GM12878 (cell line): ENCODE data around the gene CRYGA. TPM values are rescaled to one million over a fixed set of nuclear protein-coding genes. Genes with fewer than 3 reads are reported as not detected.

ENCODE experiments used
- ATAC-seq: fragments of 200-7000 bp; cut with Tn5 transposase; 3 replicates; pipeline ENCODE4 v1.9.1; 2020; ENCODE audit warnings: mild to moderate bottlenecking, moderate library complexity
- BruUV-seq: library from RNA; stranded (reverse); fragments of 400-500 nt; replicated peaks from 2 replicates; lab custom pipeline; 2021; lab: Mats Ljungman, UMichigan
- CTCF ChIA-PET: fragments of 300-600 bp; sonication (Branson Sonifier 250); formaldehyde crosslinking; extraction: SDS; loops from one replicate; lab custom pipeline; 2021; ENCODE audit warnings: inconsistent platforms; lab: Yijun Ruan, JAX
- POLR2A ChIA-PET: fragments of 350-600 bp; formaldehyde crosslinking; extraction: SDS; loops from one replicate; lab custom pipeline; 2021; ENCODE audit warnings: inconsistent platforms; lab: Charles Lee
- RAD21 ChIA-PET: fragments of 300-600 bp; sonication (Branson Sonifier 250); formaldehyde crosslinking; loops from one replicate; lab custom pipeline; 2023; ENCODE audit warnings: antibody characterized with exemption; ENCODE audit not compliant: unreplicated experiment; lab: Charles Lee
- SMC1A ChIA-PET: fragments of 300-600 bp; sonication (Branson Sonifier 250); formaldehyde crosslinking; loops from one replicate; lab custom pipeline; 2023; ENCODE audit not compliant: unreplicated experiment, uncharacterized antibody; lab: Charles Lee
- DNase-seq: peaks from one replicate; pipeline ENCODE4 v3.0.0-alpha.2; 2011; ENCODE audit warnings: low read depth, low spot score
- FAIRE-seq: peaks from 3 replicates; lab custom pipeline; 2011; peaks lifted over from hg19 to GRCh38; lab: Jason Lieb, UNC
- H2AFZ ChIP-seq: 2 replicates; pipeline ENCODE4 v1.6.0; 2011; ENCODE audit warnings: low read depth, low read length, control low read depth; ENCODE audit not compliant: control insufficient read depth
- H3K27ac ChIP-seq: 2 replicates; pipeline ENCODE4 v1.5.1; 2011; ENCODE audit warnings: control low read depth; ENCODE audit not compliant: control insufficient read depth, insufficient read depth
- H3K27me3 ChIP-seq, 2 experiments: replicated peaks in 1 of 2; 2 replicates each; pipeline versions ENCODE4 v1.6.0 to v1.6.1; 2011; ENCODE audit warnings: low read length in 1 of 2; ENCODE audit not compliant: control insufficient read depth in 2 of 2, insufficient read depth in 2 of 2
- H3K36me3 ChIP-seq, 2 experiments: 2 replicates each; pipeline ENCODE4 v1.5.1; 2011; ENCODE audit warnings: low read length in 1 of 2; ENCODE audit not compliant: control insufficient read depth in 2 of 2, insufficient read depth in 2 of 2
- H3K4me1 ChIP-seq: 2 replicates; pipeline ENCODE4 v1.6.1; 2011; ENCODE audit warnings: mild to moderate bottlenecking, low read length, moderate library complexity, mixed read lengths; ENCODE audit not compliant: control insufficient read depth, insufficient read depth
- H3K4me2 ChIP-seq: 2 replicates; pipeline ENCODE4 v1.6.0; 2011; ENCODE audit warnings: control low read depth; ENCODE audit not compliant: control insufficient read depth, insufficient read depth
- H3K4me3 ChIP-seq: fragments of 200-600 bp; sonication (generic); 2 replicates; pipeline ENCODE4 v1.5.1; 2016
- H3K79me2 ChIP-seq: 2 replicates; pipeline ENCODE4 v1.6.0; 2011; ENCODE audit warnings: low read length; ENCODE audit not compliant: control insufficient read depth, insufficient read depth
- H3K9ac ChIP-seq: 2 replicates; pipeline ENCODE4 v1.8.0; 2011; ENCODE audit warnings: low read length, control low read depth, mixed read lengths; ENCODE audit not compliant: control insufficient read depth, insufficient read depth
- H3K9me3 ChIP-seq: replicated peaks from 3 replicates; pipeline ENCODE4 v1.5.1; 2011; ENCODE audit warnings: mild to moderate bottlenecking, low read length; ENCODE audit not compliant: control insufficient read depth, insufficient read depth
- H4K20me1 ChIP-seq: 2 replicates; pipeline ENCODE4 v1.6.0; 2011; ENCODE audit not compliant: control insufficient read depth, insufficient read depth
- ATF7 ChIP-seq: fragments of 450-650 bp; IDR thresholded peaks from 2 replicates; pipeline ENCODE4 v1.6.1; 2016; ENCODE audit warnings: low read depth, mild to moderate bottlenecking
- CBFB ChIP-seq: IDR thresholded peaks from 2 replicates; pipeline ENCODE4 v1.6.1; 2016; ENCODE audit warnings: antibody characterized with exemption, low read depth
- ETV6 ChIP-seq, 2 experiments: fragments of 450-650 bp in 1 of 2; IDR thresholded peaks in 1 of 2; conservative IDR thresholded peaks in 1 of 2; 2 replicates each; pipeline ENCODE4 v1.6.1; 2014; ENCODE audit warnings: antibody characterized with exemption in 1 of 2, borderline replicate concordance in 1 of 2, low read depth in 1 of 2, mild to moderate bottlenecking in 1 of 2, moderate library complexity in 1 of 2
- IRF4 ChIP-seq: IDR thresholded peaks from 2 replicates; pipeline ENCODE4 v1.6.1; 2011; ENCODE audit warnings: low read depth, low read length
- LARP7 ChIP-seq: fragments of 450-650 bp; IDR thresholded peaks from 2 replicates; pipeline ENCODE4 v1.6.1; 2017; ENCODE audit warnings: mild to moderate bottlenecking
- RELA ChIP-seq: fragments of 450-650 bp; IDR thresholded peaks from 2 replicates; pipeline ENCODE4 v1.8.0; 2014; ENCODE audit warnings: borderline replicate concordance; ENCODE audit not compliant: partially characterized antibody
- SPI1 ChIP-seq: IDR thresholded peaks from 2 replicates; pipeline ENCODE4 v1.6.1; 2011; ENCODE audit warnings: low read depth, mild to moderate bottlenecking, low read length, moderate library complexity, borderline replicate concordance; ENCODE audit not compliant: insufficient read depth
- ZNF217 ChIP-seq: fragments of 450-650 bp; IDR thresholded peaks from 2 replicates; pipeline ENCODE4 v1.6.1; 2017; ENCODE audit warnings: antibody characterized with exemption, mild to moderate bottlenecking
- ZNF24 ChIP-seq: fragments of 450-650 bp; IDR thresholded peaks from 2 replicates; pipeline ENCODE4 v1.6.1; 2017; ENCODE audit warnings: antibody characterized with exemption, mild to moderate bottlenecking
- WGBS: methylation state at CpG from one replicate; pipeline ENCODE4 v1.1.6; 2016; ENCODE audit warnings: low lambda C conversion rate; ENCODE audit not compliant: insufficient replicate concordance, insufficient coverage; ENCODE audit errors: missing lambda C conversion rate; 5-methylcytosine and 5-hydroxymethylcytosine counted together
- in situ Hi-C: fragments of 300-500 bp; cut with MboI; formaldehyde crosslinking; loops from 9 replicates; pipeline ENCODE4 v1.14.3; 2018; ENCODE audit warnings: mixed read lengths
- intact Hi-C: fragments of 100-400 bp; cut with micrococcal nuclease; formaldehyde crosslinking; loops from one replicate; pipeline ENCODE4 v1.14.2; 2022; ENCODE audit not compliant: unreplicated experiment
- polyA plus RNA-seq, 11 experiments: library from polyadenylated mRNA; depleted of rRNA in 4 of 11; unstranded in 6 of 11; stranded (reverse) in 5 of 11; fragments of >200 nt; fragmentation: Nextera tagmentation in 4 of 11; fragmentation: Illumina TruSeq in 1 of 11; extraction: Ambion mirVana in 4 of 11; extraction: Trizol in 1 of 11; gene quantifications; 1 replicate in 1 of 11; 2 replicates in 10 of 11; pipeline versions ENCODE4 v1.2.1 to v1.2.3, GENCODE V29; 2011 to 2016; ENCODE audit warnings: inconsistent platforms in 2 of 11, missing spikeins in 2 of 11, low read depth in 1 of 11
- total RNA-seq, 4 experiments: library from RNA; depleted of rRNA in 3 of 4; stranded (reverse); fragments of >200 nt in 3 of 4; fragmentation: Illumina TruSeq in 1 of 4; extraction: Trizol in 1 of 4; gene quantifications; 2 replicates each; pipeline versions ENCODE4 v1.2.1 to v1.2.3, GENCODE V29; 2013 to 2021
- TF ChIP-seq, protein P1 (sequence below): fragments of 450-650 bp; formaldehyde crosslinking; IDR thresholded peaks from 2 replicates; pipeline ENCODE4 v1.4.0; 2020; ENCODE audit warnings: mild to moderate bottlenecking, moderate library complexity

CRYGA gene
- total and polyA plus RNA-seq, 10 of the 15 experiments (the other 5 are each of a cell fraction or from before 2014, with no cell fraction given): not detected

DNA sequence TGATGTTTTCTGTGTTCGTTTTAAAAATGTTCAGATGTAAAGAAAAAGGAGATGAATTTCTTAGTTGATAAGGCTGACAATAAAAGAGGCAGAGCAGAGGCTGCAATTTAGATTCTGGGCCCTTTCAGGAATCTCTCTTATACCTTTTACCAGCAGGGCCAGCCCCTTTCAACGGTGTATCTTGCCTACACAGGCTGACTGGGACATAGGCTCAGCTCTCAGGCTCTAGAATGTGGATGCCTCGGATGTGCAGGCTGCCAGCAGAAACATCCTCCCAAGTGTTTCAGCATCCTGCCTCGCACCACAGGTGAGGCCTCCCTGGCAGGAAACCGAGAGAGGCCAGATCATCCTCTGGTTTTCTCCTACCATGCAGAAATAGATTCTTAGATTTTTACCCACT lies 23.1 kb upstream of the CRYGA start:
- no peak overlapping the region for H3K27ac ChIP-seq
- WGBS: 20% methylated on average over 5 of the region's 5 CpGs
- ChIA-PET SMC1A (interaction anchor here (1.5 kb wide), 1 partner anchor 11 kb away, joined by 3 read pairs; no protein-coding TSS in a partner anchor), CTCF (interaction anchor here (0.6 to 3.0 kb wide), 2 partner anchors 11 to 544 kb away, joined by 3 to 18 read pairs; no protein-coding TSS in a partner anchor), RAD21 (no interaction called here), POLR2A (no interaction called here)
- H3K9me3 ChIP-seq: no peaks in the 10 kb centered on the region
- no peaks in the 10 kb centered on the region for H4K20me1 ChIP-seq
- peaks cover 0 to 6% of the 10 kb centered on the region in 2 experiments; a peak in 1 of 4 replicates for H3K27me3 ChIP-seq
- H3K4me2 ChIP-seq: no peak overlapping the region
- no peaks in the 10 kb centered on the region for H3K79me2 ChIP-seq
- H2AFZ ChIP-seq: no peak overlapping the region
- FAIRE-seq (no peak), DNase-seq (no peak), ATAC-seq (no peak)
- TF ChIP-seq RELA: no peak
- no peak for TF ChIP-seq SPI1
- H3K4me3 ChIP-seq: no peak overlapping the region
- in situ Hi-C loops: loop anchor here (25.0 kb wide), 1 partner anchor 1026 kb away; no protein-coding TSS in a partner anchor
- H3K36me3 ChIP-seq: no peaks in the 10 kb centered on the region
- no peak overlapping the region for H3K9ac ChIP-seq
- BruUV-seq: no TSS peak
- no peaks in the 10 kb centered on the region for H3K4me1 ChIP-seq
- intact Hi-C loops: no loop called here

DNA sequence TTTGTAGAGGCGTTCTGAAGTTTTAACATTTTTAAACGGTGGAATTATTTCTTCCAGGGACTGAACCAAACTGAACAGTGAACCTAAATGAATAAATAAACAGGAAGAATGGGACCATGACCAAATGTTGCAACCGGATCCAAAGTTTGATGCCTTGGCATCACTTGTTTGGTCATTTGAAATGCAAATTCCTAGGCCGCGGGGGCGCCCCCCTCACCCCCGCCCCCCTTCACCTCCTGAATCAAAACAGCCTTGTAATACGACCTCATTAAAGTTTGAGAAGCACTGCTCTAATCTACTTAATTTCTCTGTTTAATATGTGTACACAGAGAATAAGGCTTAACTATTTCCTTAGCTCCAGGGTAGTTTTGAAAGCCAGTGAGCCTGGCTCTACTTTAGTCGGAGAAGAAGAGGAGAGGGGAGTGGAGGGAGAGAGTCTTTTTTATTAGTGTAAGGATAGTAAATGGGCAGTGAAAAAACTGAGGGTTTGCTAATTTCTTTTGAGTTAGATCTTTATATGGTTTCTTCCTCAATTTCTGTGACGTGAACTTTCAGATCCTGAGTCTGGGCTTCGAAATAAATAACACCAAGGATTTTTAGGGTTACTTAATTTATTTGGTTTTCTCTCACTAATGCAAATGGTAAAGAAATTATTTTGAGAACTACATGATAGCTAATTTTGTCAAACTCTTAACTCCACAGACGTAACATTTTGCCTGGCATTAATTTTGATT lies 20.8 kb upstream of the CRYGA start:
- ATAC-seq (no peak), DNase-seq (no peak), FAIRE-seq (no peak)
- H3K36me3 ChIP-seq: no peaks in the 10 kb centered on the region
- RAD21 ChIA-PET: no interaction called here
- no peak overlapping the region for H3K4me2 ChIP-seq
- no peaks in the 10 kb centered on the region for H3K9me3 ChIP-seq
- no peak overlapping the region for H3K4me3 ChIP-seq
- WGBS: 13% methylated on average over 12 of the region's 12 CpGs
- no peak overlapping the region for H3K27ac ChIP-seq
- no peak overlapping the region for H3K9ac ChIP-seq
- H4K20me1 ChIP-seq: no peaks in the 10 kb centered on the region
- no TSS peak for BruUV-seq
- POLR2A ChIA-PET: no interaction called here
- peaks cover 0 to 6% of the 10 kb centered on the region in 2 experiments; a peak in 1 of 4 replicates for H3K27me3 ChIP-seq
- CTCF ChIA-PET: interaction anchor here (0.7 to 3.0 kb wide), 2 partner anchors 9 to 1643 kb away, joined by 3 to 18 read pairs; no protein-coding TSS in a partner anchor
- H2AFZ ChIP-seq: no peak overlapping the region
- SMC1A ChIA-PET: interaction anchor here (1.1 kb wide), 1 partner anchor 8 kb away, joined by 3 read pairs; no protein-coding TSS in a partner anchor
- no peaks in the 10 kb centered on the region for H3K4me1 ChIP-seq
- no peaks in the 10 kb centered on the region for H3K79me2 ChIP-seq
- intact Hi-C loops (no loop called here), in situ Hi-C loops (loop anchor here (25.0 kb wide), 1 partner anchor 1028 kb away; no protein-coding TSS in a partner anchor)
- TF ChIP-seq ZNF217: no peak
- TF ChIP-seq CBFB: no peak
- no peak for TF ChIP-seq ATF7
- TF ChIP-seq IRF4: no peak
- TF ChIP-seq ZNF24: no peak
- no peak for TF ChIP-seq ETV6 (conservative IDR thresholded peaks at IDR 0.05 in 1 of 2, IDR thresholded peaks at IDR 0.05 in 1 of 2; ENCODE audit: borderline replicate concordance in 1 of 2, low read depth in 1 of 2)
- TF ChIP-seq, protein P1, sequence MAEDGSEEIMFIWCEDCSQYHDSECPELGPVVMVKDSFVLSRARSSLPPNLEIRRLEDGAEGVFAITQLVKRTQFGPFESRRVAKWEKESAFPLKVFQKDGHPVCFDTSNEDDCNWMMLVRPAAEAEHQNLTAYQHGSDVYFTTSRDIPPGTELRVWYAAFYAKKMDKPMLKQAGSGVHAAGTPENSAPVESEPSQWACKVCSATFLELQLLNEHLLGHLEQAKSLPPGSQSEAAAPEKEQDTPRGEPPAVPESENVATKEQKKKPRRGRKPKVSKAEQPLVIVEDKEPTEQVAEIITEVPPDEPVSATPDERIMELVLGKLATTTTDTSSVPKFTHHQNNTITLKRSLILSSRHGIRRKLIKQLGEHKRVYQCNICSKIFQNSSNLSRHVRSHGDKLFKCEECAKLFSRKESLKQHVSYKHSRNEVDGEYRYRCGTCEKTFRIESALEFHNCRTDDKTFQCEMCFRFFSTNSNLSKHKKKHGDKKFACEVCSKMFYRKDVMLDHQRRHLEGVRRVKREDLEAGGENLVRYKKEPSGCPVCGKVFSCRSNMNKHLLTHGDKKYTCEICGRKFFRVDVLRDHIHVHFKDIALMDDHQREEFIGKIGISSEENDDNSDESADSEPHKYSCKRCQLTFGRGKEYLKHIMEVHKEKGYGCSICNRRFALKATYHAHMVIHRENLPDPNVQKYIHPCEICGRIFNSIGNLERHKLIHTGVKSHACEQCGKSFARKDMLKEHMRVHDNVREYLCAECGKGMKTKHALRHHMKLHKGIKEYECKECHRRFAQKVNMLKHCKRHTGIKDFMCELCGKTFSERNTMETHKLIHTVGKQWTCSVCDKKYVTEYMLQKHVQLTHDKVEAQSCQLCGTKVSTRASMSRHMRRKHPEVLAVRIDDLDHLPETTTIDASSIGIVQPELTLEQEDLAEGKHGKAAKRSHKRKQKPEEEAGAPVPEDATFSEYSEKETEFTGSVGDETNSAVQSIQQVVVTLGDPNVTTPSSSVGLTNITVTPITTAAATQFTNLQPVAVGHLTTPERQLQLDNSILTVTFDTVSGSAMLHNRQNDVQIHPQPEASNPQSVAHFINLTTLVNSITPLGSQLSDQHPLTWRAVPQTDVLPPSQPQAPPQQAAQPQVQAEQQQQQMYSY (CRISPR knock-in tag): no peak
- no peak for TF ChIP-seq LARP7
